ENCODE measurements around the gene AFG3L2.
"Not testable (repeated sequence)": the region's sequence is repeated elsewhere in the genome, so short reads cannot be mapped to it uniquely, and the experiment has no call there.

DNA sequence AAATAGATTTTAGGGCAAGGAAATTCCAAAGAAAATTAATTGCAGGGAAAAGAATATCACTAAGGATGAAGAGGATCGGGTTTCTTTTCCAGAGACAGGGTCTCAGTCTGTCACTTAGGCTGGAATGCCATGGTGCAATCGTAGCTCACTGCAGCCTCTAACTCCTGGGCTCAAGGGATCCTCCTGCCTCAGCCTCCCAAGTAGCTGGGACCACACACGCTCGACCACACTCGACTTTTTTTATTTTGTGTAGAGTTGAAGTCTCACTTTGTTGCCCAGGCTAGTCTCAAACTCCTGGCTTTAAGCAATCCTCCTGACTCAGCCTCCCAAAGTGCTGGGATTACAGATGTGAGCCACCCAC lies 1.2 kb upstream of the AFG3L2 start:
- TF ChIP-seq, protein P1, sequence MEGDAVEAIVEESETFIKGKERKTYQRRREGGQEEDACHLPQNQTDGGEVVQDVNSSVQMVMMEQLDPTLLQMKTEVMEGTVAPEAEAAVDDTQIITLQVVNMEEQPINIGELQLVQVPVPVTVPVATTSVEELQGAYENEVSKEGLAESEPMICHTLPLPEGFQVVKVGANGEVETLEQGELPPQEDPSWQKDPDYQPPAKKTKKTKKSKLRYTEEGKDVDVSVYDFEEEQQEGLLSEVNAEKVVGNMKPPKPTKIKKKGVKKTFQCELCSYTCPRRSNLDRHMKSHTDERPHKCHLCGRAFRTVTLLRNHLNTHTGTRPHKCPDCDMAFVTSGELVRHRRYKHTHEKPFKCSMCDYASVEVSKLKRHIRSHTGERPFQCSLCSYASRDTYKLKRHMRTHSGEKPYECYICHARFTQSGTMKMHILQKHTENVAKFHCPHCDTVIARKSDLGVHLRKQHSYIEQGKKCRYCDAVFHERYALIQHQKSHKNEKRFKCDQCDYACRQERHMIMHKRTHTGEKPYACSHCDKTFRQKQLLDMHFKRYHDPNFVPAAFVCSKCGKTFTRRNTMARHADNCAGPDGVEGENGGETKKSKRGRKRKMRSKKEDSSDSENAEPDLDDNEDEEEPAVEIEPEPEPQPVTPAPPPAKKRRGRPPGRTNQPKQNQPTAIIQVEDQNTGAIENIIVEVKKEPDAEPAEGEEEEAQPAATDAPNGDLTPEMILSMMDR (IDR thresholded peaks at IDR 0.05 in 2 of 3, conservative IDR thresholded peaks at IDR 0.05 in 1 of 3; ENCODE audit: borderline replicate concordance in 1 of 3, insufficient read depth in 1 of 3, low read depth in 2 of 3, low read length in 2 of 3) = not testable (repeated sequence)
- TF ChIP-seq, protein P2, sequence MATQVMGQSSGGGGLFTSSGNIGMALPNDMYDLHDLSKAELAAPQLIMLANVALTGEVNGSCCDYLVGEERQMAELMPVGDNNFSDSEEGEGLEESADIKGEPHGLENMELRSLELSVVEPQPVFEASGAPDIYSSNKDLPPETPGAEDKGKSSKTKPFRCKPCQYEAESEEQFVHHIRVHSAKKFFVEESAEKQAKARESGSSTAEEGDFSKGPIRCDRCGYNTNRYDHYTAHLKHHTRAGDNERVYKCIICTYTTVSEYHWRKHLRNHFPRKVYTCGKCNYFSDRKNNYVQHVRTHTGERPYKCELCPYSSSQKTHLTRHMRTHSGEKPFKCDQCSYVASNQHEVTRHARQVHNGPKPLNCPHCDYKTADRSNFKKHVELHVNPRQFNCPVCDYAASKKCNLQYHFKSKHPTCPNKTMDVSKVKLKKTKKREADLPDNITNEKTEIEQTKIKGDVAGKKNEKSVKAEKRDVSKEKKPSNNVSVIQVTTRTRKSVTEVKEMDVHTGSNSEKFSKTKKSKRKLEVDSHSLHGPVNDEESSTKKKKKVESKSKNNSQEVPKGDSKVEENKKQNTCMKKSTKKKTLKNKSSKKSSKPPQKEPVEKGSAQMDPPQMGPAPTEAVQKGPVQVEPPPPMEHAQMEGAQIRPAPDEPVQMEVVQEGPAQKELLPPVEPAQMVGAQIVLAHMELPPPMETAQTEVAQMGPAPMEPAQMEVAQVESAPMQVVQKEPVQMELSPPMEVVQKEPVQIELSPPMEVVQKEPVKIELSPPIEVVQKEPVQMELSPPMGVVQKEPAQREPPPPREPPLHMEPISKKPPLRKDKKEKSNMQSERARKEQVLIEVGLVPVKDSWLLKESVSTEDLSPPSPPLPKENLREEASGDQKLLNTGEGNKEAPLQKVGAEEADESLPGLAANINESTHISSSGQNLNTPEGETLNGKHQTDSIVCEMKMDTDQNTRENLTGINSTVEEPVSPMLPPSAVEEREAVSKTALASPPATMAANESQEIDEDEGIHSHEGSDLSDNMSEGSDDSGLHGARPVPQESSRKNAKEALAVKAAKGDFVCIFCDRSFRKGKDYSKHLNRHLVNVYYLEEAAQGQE (IDR thresholded peaks at IDR 0.05; ENCODE audit: low read depth) = not testable (repeated sequence)
- TF ChIP-seq EZH2phosphoT487 (IDR thresholded peaks at IDR 0.05; ENCODE audit: borderline replicate concordance); POLR2AphosphoS5 (IDR thresholded peaks at IDR 0.05; ENCODE audit: low read depth, low read length); JUND (IDR thresholded peaks at IDR 0.05); CEBPB (IDR thresholded peaks at IDR 0.05; ENCODE audit: low read depth); POLR2A (IDR thresholded peaks at IDR 0.05; ENCODE audit: borderline replicate concordance, extremely low read depth, insufficient read depth, insufficient read length): not testable (repeated sequence)
- TF ChIP-seq, protein P3, sequence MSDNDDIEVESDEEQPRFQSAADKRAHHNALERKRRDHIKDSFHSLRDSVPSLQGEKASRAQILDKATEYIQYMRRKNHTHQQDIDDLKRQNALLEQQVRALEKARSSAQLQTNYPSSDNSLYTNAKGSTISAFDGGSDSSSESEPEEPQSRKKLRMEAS (IDR thresholded peaks at IDR 0.05) = not testable (repeated sequence)

All from HCT116 (cell line).